K562 (cell line): ENCODE measurements around the gene RANGAP1. TPM values are rescaled to one million over a fixed set of nuclear protein-coding genes. Genes with fewer than 3 reads are reported as not detected.

Experiments
- ESRRA ChIP-seq: fragments of 450-650 bp; IDR thresholded peaks from 2 replicates; pipeline ENCODE4 v1.6.1; 2014; ENCODE audit warnings: low read depth, mild to moderate bottlenecking, moderate library complexity, borderline replicate concordance
- FUS ChIP-seq: fragments of 200-400 bp; formaldehyde crosslinking; optimal IDR thresholded peaks from 2 replicates; pipeline ENCODE3; 2017; ENCODE audit warnings: low read depth, low read length
- HCFC1 ChIP-seq: IDR thresholded peaks from 2 replicates; pipeline ENCODE4 v1.6.1; 2012; ENCODE audit warnings: low read depth, low read length, improper control_type of control experiment
- HMGN3 ChIP-seq: IDR thresholded peaks from 2 replicates; pipeline ENCODE4 v1.6.1; 2011; ENCODE audit warnings: borderline replicate concordance, low read depth, mild to moderate bottlenecking, mixed read lengths, low read length; ENCODE audit not compliant: insufficient read length; ENCODE audit errors: extremely low read depth
- KDM1A ChIP-seq, 2 experiments: fragments of 450-650 bp; IDR thresholded peaks; 2 replicates each; pipeline ENCODE4 v1.6.1; 2016; ENCODE audit warnings: mild to moderate bottlenecking in 2 of 2
- MAZ ChIP-seq, 2 experiments: fragments of 450-650 bp in 1 of 2; sonication (generic) in 1 of 2; formaldehyde crosslinking; IDR thresholded peaks in 1 of 2; conservative IDR thresholded peaks in 1 of 2; 2 replicates each; pipeline versions ENCODE4 v1.4.0 to v1.5.0; 2020; ENCODE audit warnings: mild to moderate bottlenecking in 1 of 2, missing genetic modification reagents in 1 of 2
- NFRKB ChIP-seq: fragments of 450-650 bp; IDR thresholded peaks from 2 replicates; pipeline ENCODE4 v1.6.1; 2016; ENCODE audit warnings: low read depth
- PCBP2 ChIP-seq: fragments of 200-400 bp; formaldehyde crosslinking; IDR thresholded peaks from 2 replicates; pipeline ENCODE4 v1.6.1; 2018; ENCODE audit warnings: low read length, low read depth, mild to moderate bottlenecking, moderate library complexity; ENCODE audit not compliant: poor library complexity, severe bottlenecking
- PHF21A ChIP-seq: fragments of 450-650 bp; IDR thresholded peaks from 2 replicates; pipeline ENCODE4 v1.6.1; 2017; ENCODE audit warnings: low read depth, borderline replicate concordance
- POLR2B ChIP-seq: fragments of 450-650 bp; IDR thresholded peaks from 2 replicates; pipeline ENCODE4 v1.6.1; 2018; ENCODE audit warnings: low read depth; ENCODE audit not compliant: partially characterized antibody
- POU5F1 ChIP-seq: fragments of 150-350 bp; IDR thresholded peaks from 2 replicates; pipeline ENCODE4 v1.6.1; 2014; ENCODE audit warnings: borderline replicate concordance, low read length, low read depth, mild to moderate bottlenecking; ENCODE audit not compliant: partially characterized antibody
- SAP30 ChIP-seq: fragments of 200-600 bp; sonication (generic); IDR thresholded peaks from 2 replicates; pipeline ENCODE4 v1.6.1; 2012; ENCODE audit warnings: borderline replicate concordance, low read depth, mild to moderate bottlenecking, moderate library complexity, low read length, control low read depth, inconsistent platforms; ENCODE audit not compliant: insufficient read depth, poor library complexity, severe bottlenecking
- SIRT6 ChIP-seq: IDR thresholded peaks from one replicate; pipeline ENCODE4 v1.6.1; 2012; ENCODE audit warnings: low read depth, mild to moderate bottlenecking, control low read depth, inconsistent platforms, low read length, moderate library complexity
- SLC30A9 ChIP-seq: fragments of 250-450 bp; sonication (Bioruptor Pico); IDR thresholded peaks from 2 replicates; pipeline ENCODE4 v1.8.0; 2022; ENCODE audit warnings: mild to moderate bottlenecking, moderate library complexity
- TEAD1 ChIP-seq, 2 experiments: fragments of 450-650 bp in 1 of 2; sonication (generic) in 1 of 2; formaldehyde crosslinking; IDR thresholded peaks; 2 replicates each; pipeline versions ENCODE4 v1.4.0 to v1.8.0; 2020 to 2022; ENCODE audit warnings: mild to moderate bottlenecking in 2 of 2, missing genetic modification reagents in 1 of 2
- ZNF592 ChIP-seq: fragments of 450-650 bp; IDR thresholded peaks from 2 replicates; pipeline ENCODE4 v1.6.1; 2017; ENCODE audit warnings: antibody characterized with exemption, mild to moderate bottlenecking
- ZNF609 ChIP-seq: sonication (generic); formaldehyde crosslinking; IDR thresholded peaks from 2 replicates; pipeline ENCODE4 v1.8.1; 2023; ENCODE audit warnings: missing genetic modification reagents, mild to moderate bottlenecking, borderline replicate concordance
- polyA plus RNA-seq, 8 experiments: library from polyadenylated mRNA; depleted of rRNA in 4 of 8; stranded (reverse) in 5 of 8; unstranded in 3 of 8; fragments of >200 nt; fragmentation: Nextera tagmentation in 2 of 8; fragmentation: Illumina TruSeq in 1 of 8; extraction: Ambion mirVana in 2 of 8; extraction: Trizol in 1 of 8; gene quantifications; 2 replicates each; pipeline versions ENCODE4 v1.2.1 to v1.2.3, GENCODE V29; 2011 to 2014; ENCODE audit warnings: inconsistent platforms in 1 of 8, missing spikeins in 1 of 8
- total RNA-seq, 7 experiments: library from RNA; depleted of rRNA in 6 of 7; stranded (reverse); fragments of >200 nt in 6 of 7; fragmentation: Illumina TruSeq in 2 of 7; extraction: Trizol in 2 of 7; gene quantifications; 2 replicates each; pipeline versions ENCODE4 v1.2.1 to v1.2.3, GENCODE V29; 2011 to 2021; ENCODE audit warnings: low replicate concordance in 1 of 7

Gene RANGAP1
- total and polyA plus RNA-seq, 9 of the 15 experiments (the other 6 are each of a cell fraction or from before 2014, with no cell fraction given): 2.1 to 104 (median 50.6) TPM

- peak; percentile 47; the same call in 1 of the 2 replicates for TF ChIP-seq ESRRA
- TF ChIP-seq POLR2B: peak; percentile 59
- TF ChIP-seq PHF21A: 0 out of 2 replicates have a peak, but pooled peaks have one; percentile 40
- TF ChIP-seq TEAD1 (CRISPR knock-in tag; IDR thresholded peaks at IDR 0.05): 0 out of 4 replicates have a peak, but pooled peaks of 1 of the 2 experiments have one; percentile 26
- TF ChIP-seq HCFC1: peak; percentile 95
- peak; percentile 57 for TF ChIP-seq ZNF592
- TF ChIP-seq HMGN3: peak; percentile 76
- no peak for TF ChIP-seq SIRT6
- TF ChIP-seq PCBP2: no peak
- peak; percentile 95 for TF ChIP-seq SAP30
- TF ChIP-seq ZNF609: peak; percentile 36; the same call in 1 of the 2 replicates
- peak; percentile 35 for TF ChIP-seq POU5F1
- TF ChIP-seq NFRKB: 0 out of 2 replicates have a peak, but pooled peaks have one; percentile 31
- TF ChIP-seq SLC30A9: no peak
- no peak for TF ChIP-seq FUS
- peak; percentile 95 to 98 for TF ChIP-seq MAZ (CRISPR knock-in tag; conservative IDR thresholded peaks at IDR 0.05 in 1 of 2, IDR thresholded peaks at IDR 0.05 in 1 of 2)
- TF ChIP-seq KDM1A (IDR thresholded peaks at IDR 0.05): no peak
Observed at GRCh38 chr22:41285820-41286638, at the start of gene RANGAP1 (continued).
